ENCODE results near the gene DERL3. TPM values are rescaled to one million over a fixed set of nuclear protein-coding genes. Genes with fewer than 3 reads are reported as not detected.
A peak's percentile ranks its signal among the peaks of the same experiment; 100 is the strongest.

DERL3 gene
- total RNA-seq, 1 donor from 2014 or later = 0.12 TPM

DNA sequence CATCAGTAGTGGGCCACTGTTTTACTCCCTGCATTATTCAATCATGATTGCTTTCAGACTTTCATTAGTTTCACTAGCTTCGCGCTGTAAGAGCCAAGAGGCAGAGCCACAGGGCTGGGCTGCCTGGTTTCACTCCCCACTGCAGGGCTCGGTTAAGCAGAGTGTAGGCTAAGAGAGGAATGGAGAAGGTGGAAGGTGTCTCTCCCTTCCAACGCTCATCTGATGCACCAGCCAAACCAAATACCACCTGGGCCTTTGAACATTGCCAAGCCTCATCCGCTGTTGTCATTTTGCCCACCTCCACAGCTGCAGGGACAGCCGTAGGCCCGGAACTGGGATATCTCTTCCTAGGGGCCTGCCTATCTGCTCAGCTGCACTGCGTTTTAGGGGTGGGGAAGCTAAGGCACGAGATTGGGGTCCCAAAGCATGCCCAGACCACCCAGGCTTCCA is 52.5 kb downstream of the DERL3 start:
- TF ChIP-seq, protein P1, sequence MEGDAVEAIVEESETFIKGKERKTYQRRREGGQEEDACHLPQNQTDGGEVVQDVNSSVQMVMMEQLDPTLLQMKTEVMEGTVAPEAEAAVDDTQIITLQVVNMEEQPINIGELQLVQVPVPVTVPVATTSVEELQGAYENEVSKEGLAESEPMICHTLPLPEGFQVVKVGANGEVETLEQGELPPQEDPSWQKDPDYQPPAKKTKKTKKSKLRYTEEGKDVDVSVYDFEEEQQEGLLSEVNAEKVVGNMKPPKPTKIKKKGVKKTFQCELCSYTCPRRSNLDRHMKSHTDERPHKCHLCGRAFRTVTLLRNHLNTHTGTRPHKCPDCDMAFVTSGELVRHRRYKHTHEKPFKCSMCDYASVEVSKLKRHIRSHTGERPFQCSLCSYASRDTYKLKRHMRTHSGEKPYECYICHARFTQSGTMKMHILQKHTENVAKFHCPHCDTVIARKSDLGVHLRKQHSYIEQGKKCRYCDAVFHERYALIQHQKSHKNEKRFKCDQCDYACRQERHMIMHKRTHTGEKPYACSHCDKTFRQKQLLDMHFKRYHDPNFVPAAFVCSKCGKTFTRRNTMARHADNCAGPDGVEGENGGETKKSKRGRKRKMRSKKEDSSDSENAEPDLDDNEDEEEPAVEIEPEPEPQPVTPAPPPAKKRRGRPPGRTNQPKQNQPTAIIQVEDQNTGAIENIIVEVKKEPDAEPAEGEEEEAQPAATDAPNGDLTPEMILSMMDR (conservative IDR thresholded peaks at IDR 0.05; ENCODE audit: low read depth, low read length) = no peak
- DNase-seq (ENCODE audit: low read depth) = no peak
- peak overlapping the region; percentile 93 for H3K4me3 ChIP-seq (ENCODE audit: low read depth, low read length)

Other genes with a start within 250 kb of the DERL3 start
- not detected in 2 replicates for gene DRICH1, start 206.7 kb downstream of the DERL3 start, total RNA-seq
- gene RGL4, start 148.0 kb downstream of the DERL3 start, total RNA-seq = not detected in 2 replicates
- 2.2 and 2.5 TPM in 2 replicates for gene ZNF70, start 87.9 kb downstream of the DERL3 start, total RNA-seq
- gene VPREB3, start 84.6 kb downstream of the DERL3 start, total RNA-seq = not detected in 2 replicates
- gene C22orf15, start 76.0 kb downstream of the DERL3 start, total RNA-seq = 0.36 and 2.1 TPM in 2 replicates
- 5.7 and 37.1 TPM in 2 replicates for gene CHCHD10, start 71.0 kb downstream of the DERL3 start, total RNA-seq
- 11.4 and 22.3 TPM in 2 replicates for gene MMP11, start 66.2 kb downstream of the DERL3 start, total RNA-seq
- 150 and 173 TPM in 2 replicates for gene SMARCB1, start 52.0 kb downstream of the DERL3 start, total RNA-seq
- 13.1 and 14.3 TPM in 2 replicates for gene SLC2A11, start 18.9 kb upstream of the DERL3 start, total RNA-seq
- 901 and 1,073 TPM in 2 replicates for gene MIF, start 55.4 kb upstream of the DERL3 start, total RNA-seq
- gene GSTT2B, start 122.2 kb upstream of the DERL3 start, total RNA-seq = 2.1 and 8.6 TPM in 2 replicates
- gene DDTL, start 127.9 kb upstream of the DERL3 start, total RNA-seq = 2.1 TPM in 1 of 2 replicates, not detected in the other
- 138 and 163 TPM in 2 replicates for gene DDT, start 135.4 kb upstream of the DERL3 start, total RNA-seq
- 1.6 TPM in 1 of 2 replicates, not detected in the other for gene GSTT2, start 141.1 kb upstream of the DERL3 start, total RNA-seq
- not detected in 2 replicates for gene GSTT4, start 166.4 kb upstream of the DERL3 start, total RNA-seq
- gene CABIN1, start 172.3 kb upstream of the DERL3 start, total RNA-seq = 21.8 and 34.0 TPM in 2 replicates

Data from epithelial cell of proximal tubule (primary cell).